ENCODE results near the gene CORIN.
"Not testable (repeated sequence)": the region's sequence is repeated elsewhere in the genome, so short reads cannot be mapped to it uniquely, and the experiment has no call there.

Gene CORIN

GRCh38 chr4:47553329-47554125 lies 284.3 kb downstream of the CORIN start:
- no peaks in the 10 kb centered on the region for H3K9me3 ChIP-seq (ENCODE audit: insufficient read depth, low read length)
- H3K9ac ChIP-seq (ENCODE audit: low read length), result no peak overlapping the region
- H2AFZ ChIP-seq (ENCODE audit: low read depth, low read length), result no peak overlapping the region
- no peak overlapping the region for H3K4me2 ChIP-seq (ENCODE audit: low read length)
- no peaks in the 10 kb centered on the region for H4K20me1 ChIP-seq (ENCODE audit: insufficient read depth, low read length)
- no peaks in the 10 kb centered on the region for H3K4me1 ChIP-seq (ENCODE audit: low read length)
- no peaks in the 10 kb centered on the region for H3K27me3 ChIP-seq (ENCODE audit: low read depth, low read length)
- no peak overlapping the region for H3K4me3 ChIP-seq (ENCODE audit: low read length)
- H3K36me3 ChIP-seq (replicated peaks; ENCODE audit: low read depth, low read length), result no peaks in the 10 kb centered on the region
- no peak for TF ChIP-seq EZH2phosphoT487 (IDR thresholded peaks at IDR 0.05; ENCODE audit: low read depth)
- TF ChIP-seq CTCF (IDR thresholded peaks at IDR 0.05; ENCODE audit: low read depth, low read length), result no peak
- H3K27ac ChIP-seq (ENCODE audit: low read length), result no peak overlapping the region
- no peaks in the 10 kb centered on the region for H3K79me2 ChIP-seq (ENCODE audit: low read length)

- Histone ChIP-seq H3K27ac (ENCODE audit: low read length) (no peak overlapping the region), H3K4me2 (ENCODE audit: low read length) (no peak overlapping the region), H2AFZ (ENCODE audit: low read depth, low read length) (no peak overlapping the region), H3K79me2 (ENCODE audit: low read length) (no peaks in the 10 kb centered on the region), H4K20me1 (ENCODE audit: insufficient read depth, low read length) (no peaks in the 10 kb centered on the region), H3K4me3 (ENCODE audit: low read length) (no peak overlapping the region), H3K9me3 (ENCODE audit: insufficient read depth, low read length) (no peaks in the 10 kb centered on the region), H3K4me1 (ENCODE audit: low read length) (no peaks in the 10 kb centered on the region), H3K9ac (ENCODE audit: low read length) (no peak overlapping the region), H3K27me3 (ENCODE audit: low read depth, low read length) (no peaks in the 10 kb centered on the region), H3K36me3 (replicated peaks; ENCODE audit: low read depth, low read length) (no peaks in the 10 kb centered on the region)
- TF ChIP-seq CTCF (IDR thresholded peaks at IDR 0.05; ENCODE audit: low read depth, low read length), result no peak
- TF ChIP-seq EZH2phosphoT487 (IDR thresholded peaks at IDR 0.05; ENCODE audit: low read depth), result no peak
These were observed 286.2 kb downstream of the CORIN start for GRCh38 chr4:47551682-47552081.

- Histone ChIP-seq H3K4me1 (ENCODE audit: low read length) (no peaks in the 10 kb centered on the region), H3K79me2 (ENCODE audit: low read length) (no peaks in the 10 kb centered on the region), H2AFZ (ENCODE audit: low read depth, low read length) (no peak overlapping the region), H3K27ac (ENCODE audit: low read length) (no peak overlapping the region), H4K20me1 (ENCODE audit: insufficient read depth, low read length) (no peaks in the 10 kb centered on the region), H3K4me2 (ENCODE audit: low read length) (no peak overlapping the region), H3K36me3 (replicated peaks; ENCODE audit: low read depth, low read length) (no peaks in the 10 kb centered on the region), H3K27me3 (ENCODE audit: low read depth, low read length) (no peaks in the 10 kb centered on the region), H3K4me3 (ENCODE audit: low read length) (no peak overlapping the region), H3K9ac (ENCODE audit: low read length) (no peak overlapping the region), H3K9me3 (ENCODE audit: insufficient read depth, low read length) (no peaks in the 10 kb centered on the region)
- TF ChIP-seq CTCF (IDR thresholded peaks at IDR 0.05; ENCODE audit: low read depth, low read length) (no peak), EZH2phosphoT487 (IDR thresholded peaks at IDR 0.05; ENCODE audit: low read depth) (no peak)
These were observed 286.8 kb downstream of the CORIN start for GRCh38 chr4:47550899-47551548.

- not testable (repeated sequence) for H3K4me1 ChIP-seq (ENCODE audit: low read length); H4K20me1 ChIP-seq (ENCODE audit: insufficient read depth, low read length); H2AFZ ChIP-seq (ENCODE audit: low read depth, low read length); H3K9me3 ChIP-seq (ENCODE audit: insufficient read depth, low read length); H3K79me2 ChIP-seq (ENCODE audit: low read length); H3K27me3 ChIP-seq (ENCODE audit: low read depth, low read length); H3K36me3 ChIP-seq (replicated peaks; ENCODE audit: low read depth, low read length); H3K27ac ChIP-seq (ENCODE audit: low read length); H3K4me2 ChIP-seq (ENCODE audit: low read length); H3K9ac ChIP-seq (ENCODE audit: low read length); H3K4me3 ChIP-seq (ENCODE audit: low read length)
These were observed 287.5 kb downstream of the CORIN start for GRCh38 chr4:47550357-47550756.
